B cell (primary cell): ENCODE measurements around the gene DNAI2. TPM values are rescaled to one million over a fixed set of nuclear protein-coding genes. Genes with fewer than 3 reads are reported as not detected.

Experiments
- ATAC-seq: fragments of 200-7000 bp; cut with Tn5 transposase; one replicate; pipeline ENCODE4 v1.10.0; 2021; ENCODE audit warnings: low read depth, mild to moderate bottlenecking, moderate number of reproducible peaks, moderate library complexity
- CTCF ChIA-PET: fragments of 350-600 bp; sonication (Branson Sonifier 250); formaldehyde crosslinking; loops from one replicate; lab custom pipeline; 2021; ENCODE audit warnings: antibody characterized with exemption, inconsistent platforms; lab: Charles Lee
- POLR2A ChIA-PET: fragments of 350-600 bp; sonication (Branson Sonifier 250); formaldehyde crosslinking; loops from one replicate; lab custom pipeline; 2021; ENCODE audit warnings: antibody characterized with exemption; lab: Charles Lee
- DNase-seq: peaks from one replicate; pipeline ENCODE4 v3.0.0; 2013
- H2AFZ ChIP-seq: 2 replicates; pipeline ENCODE4 v1.6.1; 2012; ENCODE audit warnings: mild to moderate bottlenecking, low read depth, low read length; ENCODE audit not compliant: insufficient read depth, poor library complexity, severe bottlenecking
- H3K27ac ChIP-seq, 2 donors: 1 replicate in 1 of 2; 2 replicates in 1 of 2; pipeline ENCODE4 v1.5.1; 2012 to 2013; ENCODE audit warnings: low read length in 2 of 2, mild to moderate bottlenecking in 2 of 2, moderate library complexity in 1 of 2
- H3K27me3 ChIP-seq, 4 experiments: fragments of 200-600 bp in 1 of 4; sonication (generic) in 1 of 4; replicated peaks in 1 of 4; 1 replicate in 2 of 4; 2 replicates in 2 of 4; pipeline versions ENCODE4 v1.6.1 to v1.7.0; 2013 to 2016; ENCODE audit warnings: low read length in 3 of 4, mild to moderate bottlenecking in 2 of 4, mixed read lengths in 1 of 4, moderate library complexity in 1 of 4; ENCODE audit not compliant: insufficient read depth in 4 of 4, control insufficient read depth in 3 of 4; ENCODE audit errors: control extremely low read depth in 1 of 4
- H3K36me3 ChIP-seq, 2 experiments: replicated peaks in 1 of 2; 1 replicate in 1 of 2; 2 replicates in 1 of 2; pipeline versions ENCODE4 v1.6.1 to v1.7.1; 2013; ENCODE audit warnings: low read length in 1 of 2; ENCODE audit not compliant: insufficient read depth in 2 of 2, control insufficient read depth in 1 of 2; ENCODE audit errors: control extremely low read depth in 1 of 2, extremely low read depth in 1 of 2
- H3K4me1 ChIP-seq, 2 donors: fragments of 200-600 bp in 1 of 2; sonication (generic) in 1 of 2; 1 replicate in 1 of 2; 2 replicates in 1 of 2; pipeline versions ENCODE4 v1.5.1 to v1.6.1; 2013 to 2017; ENCODE audit warnings: low read length in 2 of 2; ENCODE audit not compliant: control insufficient read depth in 2 of 2, insufficient read depth in 2 of 2
- H3K4me2 ChIP-seq: replicated peaks from 2 replicates; pipeline ENCODE3; 2012; ENCODE audit warnings: mild to moderate bottlenecking, low read depth, low read length; ENCODE audit not compliant: poor library complexity, severe bottlenecking
- H3K4me3 ChIP-seq, 5 experiments: fragments of 200-600 bp in 1 of 5; sonication (generic) in 1 of 5; 1 replicate in 3 of 5; 2 replicates in 2 of 5; pipeline versions ENCODE4 v1.5.1 to v1.7.0; 2011 to 2016; ENCODE audit warnings: low read length in 4 of 5, mild to moderate bottlenecking in 4 of 5, low read depth in 2 of 5, control low read depth in 1 of 5, moderate library complexity in 1 of 5; ENCODE audit not compliant: insufficient read depth in 1 of 5; ENCODE audit errors: control extremely low read depth in 1 of 5, extremely low read depth in 1 of 5
- H3K79me2 ChIP-seq: fragments of 200-600 bp; sonication (generic); one replicate; pipeline ENCODE4 v1.6.0; 2016; ENCODE audit warnings: low read length; ENCODE audit not compliant: control insufficient read depth, insufficient read depth
- H3K9ac ChIP-seq: fragments of 200-600 bp; sonication (generic); 2 replicates; pipeline ENCODE4 v1.6.1; 2017; ENCODE audit warnings: mild to moderate bottlenecking, low read length, moderate library complexity
- H3K9me3 ChIP-seq, 3 donors: one replicate each; pipeline versions ENCODE4 v1.6.1 to v1.7.1; 2013; ENCODE audit warnings: low read length in 2 of 3; ENCODE audit not compliant: control insufficient read depth in 2 of 3, insufficient read depth in 1 of 3; ENCODE audit errors: control extremely low read depth in 1 of 3
- H4K20me1 ChIP-seq: 2 replicates; pipeline ENCODE4 v1.6.0; 2012; ENCODE audit warnings: mild to moderate bottlenecking, low read length; ENCODE audit not compliant: insufficient read depth, control insufficient read depth, poor library complexity, severe bottlenecking
- H3K27ac Mint-ChIP-seq: one replicate; pipeline ENCODE4 v1.8.0; 2021; ENCODE audit warnings: mixed read lengths
- H3K27me3 Mint-ChIP-seq: one replicate; pipeline ENCODE4 v1.8.0; 2021; ENCODE audit warnings: mixed read lengths
- H3K4me1 Mint-ChIP-seq: one replicate; pipeline ENCODE4 v1.8.0; 2021; ENCODE audit warnings: mixed read lengths
- H3K4me3 Mint-ChIP-seq: one replicate; pipeline ENCODE4 v1.8.0; 2021; ENCODE audit warnings: mixed read lengths
- H3K9me3 Mint-ChIP-seq: one replicate; pipeline ENCODE4 v1.8.0; 2022; ENCODE audit warnings: mixed read lengths; ENCODE audit not compliant: insufficient read depth
- CTCF ChIP-seq: fragments of 200-600 bp; IDR thresholded peaks from one replicate; pipeline ENCODE4 v1.8.0; 2022; ENCODE audit warnings: antibody characterized with exemption, mild to moderate bottlenecking
- EZH2 ChIP-seq: IDR thresholded peaks from 2 replicates; pipeline ENCODE4 v1.6.1; 2012; ENCODE audit warnings: borderline replicate concordance, low read depth, mild to moderate bottlenecking, moderate library complexity, low read length; ENCODE audit not compliant: insufficient read depth, poor library complexity, severe bottlenecking
- WGBS: methylation state at CpG from one replicate; pipeline ENCODE4 v1.1.5; 2013; ENCODE audit warnings: missing lambda C conversion rate; ENCODE audit not compliant: insufficient coverage; 5-methylcytosine and 5-hydroxymethylcytosine counted together
- intact Hi-C: fragments of 100-400 bp; cut with micrococcal nuclease; formaldehyde crosslinking; loops from one replicate; pipeline ENCODE4 v1.10.0; 2022
- polyA plus RNA-seq: library from polyadenylated mRNA; depleted of rRNA; stranded (reverse); fragments of >200 nt; gene quantifications from 2 replicates; pipeline ENCODE4 v1.2.3, GENCODE V29; 2012
- total RNA-seq, 2 donors: library from RNA; stranded (reverse); fragments of 120-200 nt in 1 of 2; gene quantifications; 1 replicate in 1 of 2; 2 replicates in 1 of 2; pipeline versions ENCODE4 v1.2.3 to v1.2.4, GENCODE V29; 2013 to 2022

Gene DNAI2
- total and polyA plus RNA-seq, 2 donors (not counting 1 experiment from before 2014, with no cell fraction given) = not detected

DNA sequence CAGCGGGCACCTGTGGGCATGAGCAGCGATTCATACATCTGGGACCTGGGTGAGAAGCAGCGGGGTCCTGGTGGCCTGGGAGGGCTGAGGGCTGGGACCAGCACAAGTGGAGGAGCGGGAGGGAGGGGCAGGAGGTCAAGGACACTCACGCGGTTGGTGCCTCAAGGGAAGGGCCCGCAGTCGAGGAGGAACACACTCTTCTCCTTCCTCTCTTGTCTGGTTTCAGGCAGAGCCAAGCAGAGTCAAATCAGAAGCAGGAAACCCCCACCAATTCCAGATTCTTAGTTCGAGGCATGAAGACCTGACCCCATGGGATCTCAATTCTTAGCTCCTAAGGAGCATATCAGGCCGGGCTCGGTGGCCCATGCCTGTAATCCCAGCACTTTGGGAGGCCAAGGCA is 15.7 kb downstream of the DNAI2 start:
- no peaks in the 10 kb centered on the region for H3K79me2 ChIP-seq
- WGBS = 56% methylated on average over 7 of the region's 11 CpGs
- intact Hi-C loops = no loop called here
- DNase-seq = no peak
- no peak overlapping the region for H3K4me2 ChIP-seq
- POLR2A ChIA-PET = no interaction called here
- H3K9me3 ChIP-seq = peaks cover 0 to 4% (median 0%) of the 10 kb centered on the region in 3 donors
- no peak overlapping the region for H2AFZ ChIP-seq
- no peaks in the 10 kb centered on the region for H3K36me3 ChIP-seq
- no peak overlapping the region for H3K9ac ChIP-seq
- no peak overlapping the region for H3K27ac ChIP-seq
- peaks cover 0 to 4% of the 10 kb centered on the region in 2 donors for H3K4me1 ChIP-seq
- H3K9me3 Mint-ChIP-seq = no peaks in the 10 kb centered on the region
- no peak overlapping the region for H3K4me3 Mint-ChIP-seq
- no peak overlapping the region for H3K4me3 ChIP-seq
- no peak for TF ChIP-seq EZH2
- TF ChIP-seq CTCF = no peak
- no peaks in the 10 kb centered on the region for H3K4me1 Mint-ChIP-seq
- H3K27me3 ChIP-seq = peaks cover 0 to 5% (median 0%) of the 10 kb centered on the region in 4 experiments
- ATAC-seq = no peak
- H3K27me3 Mint-ChIP-seq = peaks cover 3% of the 10 kb centered on the region
- CTCF ChIA-PET = interaction anchor here (1.2 kb wide), 1 partner anchor 205 kb away, joined by 5 read pairs; no protein-coding TSS in a partner anchor
- H3K27ac Mint-ChIP-seq = no peak overlapping the region
- no peaks in the 10 kb centered on the region for H4K20me1 ChIP-seq

GRCh38 chr17:74290340-74290739 is 16.3 kb downstream of the DNAI2 start:
- intact Hi-C loops = no loop called here
- Mint-ChIP-seq H3K4me1 (no peaks in the 10 kb centered on the region), H3K27ac (no peak overlapping the region), H3K4me3 (no peak overlapping the region), H3K27me3 (peaks cover 3% of the 10 kb centered on the region), H3K9me3 (no peaks in the 10 kb centered on the region)
- ATAC-seq (no peak), DNase-seq (no peak)
- H2AFZ ChIP-seq = no peak overlapping the region
- WGBS = 100% methylated on average over 7 of the region's 11 CpGs
- H3K4me2 ChIP-seq = no peak overlapping the region
- ChIA-PET CTCF (interaction anchor here (1.2 kb wide), 1 partner anchor 204 kb away, joined by 5 read pairs; no protein-coding TSS in a partner anchor), POLR2A (no interaction called here)
- no peaks in the 10 kb centered on the region for H3K4me1 ChIP-seq
- no peaks in the 10 kb centered on the region for H3K79me2 ChIP-seq
- TF ChIP-seq EZH2 (no peak), CTCF (no peak)
- H3K9ac ChIP-seq = no peak overlapping the region
- H4K20me1 ChIP-seq = no peaks in the 10 kb centered on the region
- H3K27me3 ChIP-seq = no peaks in the 10 kb centered on the region
- no peak overlapping the region for H3K27ac ChIP-seq
- no peaks in the 10 kb centered on the region for H3K36me3 ChIP-seq
- H3K9me3 ChIP-seq = peaks cover 0 to 6% (median 0%) of the 10 kb centered on the region in 3 donors
- no peak overlapping the region for H3K4me3 ChIP-seq
